ENCODE results near the gene FUT7.

- TF ChIP-seq TAF1 (IDR thresholded peaks at IDR 0.05; ENCODE audit: low read depth, low read length) (no peak), POLR2A (IDR thresholded peaks at IDR 0.05; ENCODE audit: low read depth, low read length) (no peak), POLR2AphosphoS5 (IDR thresholded peaks at IDR 0.05; ENCODE audit: low read depth, low read length) (no peak), POU2F2 (IDR thresholded peaks at IDR 0.05; ENCODE audit: low read depth, low read length) (no peak), SPI1 (IDR thresholded peaks at IDR 0.05; ENCODE audit: low read depth, low read length) (no peak), PAX5 (IDR thresholded peaks at IDR 0.05; ENCODE audit: insufficient read depth, low read length, severe bottlenecking) (no peak)
These were observed 17.0 kb upstream of the FUT7 start for GRCh38 chr9:137048655-137049543.

All from GM12891 (cell line).